AG10803 (cell line): ENCODE results near the gene C3orf20.

Experiments used
- DNase-seq: peaks from one replicate; pipeline ENCODE4 v3.0.0; 2010; ENCODE audit warnings: low read depth
- H3K4me3 ChIP-seq: 2 replicates; pipeline ENCODE4 v1.5.1; 2011; ENCODE audit warnings: mild to moderate bottlenecking, low read length, control low read depth
- CTCF ChIP-seq: conservative IDR thresholded peaks from 2 replicates; pipeline ENCODE4 v1.5.1; 2011; ENCODE audit warnings: mild to moderate bottlenecking, low read length, control low read depth, inconsistent platforms

C3orf20 gene

GRCh38 chr3:14803101-14803980 is 128.4 kb downstream of the C3orf20 start:
- peak; percentile 14 for DNase-seq
- TF ChIP-seq CTCF = no peak
- no peak overlapping the region for H3K4me3 ChIP-seq

DNA sequence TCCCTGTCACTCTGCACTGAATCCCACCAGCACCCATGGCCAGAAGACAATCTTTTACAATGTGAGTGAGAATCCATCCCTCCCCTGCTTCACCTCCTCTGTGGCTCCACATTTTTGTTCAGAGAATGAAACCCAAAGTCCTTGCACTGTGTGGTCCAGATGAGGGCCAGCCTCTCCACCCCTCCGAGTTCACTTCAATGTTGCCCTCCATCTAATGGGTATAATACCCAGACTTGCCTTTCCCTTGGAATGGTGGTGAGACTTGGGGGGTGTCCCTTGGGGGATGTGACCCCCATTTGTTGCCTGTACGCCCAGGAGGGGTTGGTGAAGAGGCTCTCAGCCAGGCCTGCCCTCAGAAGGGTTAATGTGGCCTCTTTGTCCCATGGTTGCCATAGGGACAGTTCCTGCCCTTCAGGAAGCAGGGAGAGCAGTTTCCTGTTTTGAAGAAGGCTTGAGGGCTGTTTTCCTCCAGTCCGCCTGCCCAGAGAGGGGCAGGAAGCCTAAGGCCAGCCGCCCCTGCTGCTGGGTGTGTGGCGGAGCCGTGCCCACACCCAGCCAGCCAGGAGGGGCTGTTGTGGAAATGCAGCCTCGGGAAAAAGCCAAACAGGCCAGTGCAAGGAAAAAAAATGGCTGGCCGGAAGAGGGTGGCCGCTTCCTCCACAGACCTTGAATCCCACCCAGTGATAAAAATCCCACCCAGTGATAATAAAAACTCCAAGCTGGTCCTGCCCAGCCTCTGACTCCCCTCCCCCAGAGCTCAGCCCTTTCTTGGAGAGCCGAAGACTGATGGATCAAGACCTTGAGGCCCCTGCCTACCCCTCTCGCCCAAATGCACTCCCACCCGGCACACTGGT is 129.3 kb downstream of the C3orf20 start:
- TF ChIP-seq CTCF = no peak
- no peak overlapping the region for H3K4me3 ChIP-seq
- no peak for DNase-seq

DNA sequence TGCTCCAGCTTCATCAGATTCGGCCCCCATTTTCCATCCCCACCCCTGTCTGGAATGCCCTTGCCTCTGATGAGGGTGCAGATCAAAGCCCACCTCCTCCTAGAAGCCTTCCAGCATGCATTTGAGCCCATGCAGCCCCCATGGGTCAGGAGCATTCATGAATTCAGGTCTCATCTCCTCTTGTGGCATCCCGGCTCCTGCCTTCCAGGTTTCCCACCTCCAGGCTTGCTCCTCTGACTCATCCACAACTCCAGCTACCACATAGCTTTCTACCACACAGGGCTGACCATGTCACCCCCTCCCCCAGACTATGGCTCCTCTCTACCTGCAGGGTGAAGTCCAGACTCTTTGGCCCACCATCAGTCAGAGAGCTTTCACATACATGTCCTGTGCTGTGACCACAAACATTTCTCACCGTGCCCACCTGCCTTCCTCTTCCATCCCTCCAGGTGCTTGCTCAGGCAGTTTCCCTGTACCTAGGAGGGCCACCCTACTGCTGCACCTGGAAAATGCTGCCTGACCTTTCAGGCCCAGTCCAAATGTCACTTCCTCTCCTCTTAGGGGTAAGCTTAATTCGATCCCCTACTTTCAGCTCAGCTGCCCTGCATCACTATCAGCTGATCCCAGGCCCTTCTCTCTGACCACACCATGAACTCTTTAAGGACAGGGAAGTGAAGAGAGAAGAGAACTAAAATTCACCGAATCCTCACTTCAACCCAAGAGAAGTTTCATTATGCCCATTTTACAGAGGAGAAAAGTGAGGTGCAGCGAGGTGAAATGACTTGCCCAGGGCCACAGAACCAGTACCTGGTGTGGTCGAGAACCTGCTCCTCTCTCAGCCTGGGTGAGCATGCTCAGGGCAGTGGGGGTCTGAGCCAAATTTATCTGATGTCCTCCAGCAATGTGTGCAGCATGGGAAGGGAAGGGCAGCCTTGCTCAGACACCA is 130.2 kb downstream of the C3orf20 start:
- TF ChIP-seq CTCF = no peak
- H3K4me3 ChIP-seq = no peak overlapping the region
- no peak for DNase-seq

DNA sequence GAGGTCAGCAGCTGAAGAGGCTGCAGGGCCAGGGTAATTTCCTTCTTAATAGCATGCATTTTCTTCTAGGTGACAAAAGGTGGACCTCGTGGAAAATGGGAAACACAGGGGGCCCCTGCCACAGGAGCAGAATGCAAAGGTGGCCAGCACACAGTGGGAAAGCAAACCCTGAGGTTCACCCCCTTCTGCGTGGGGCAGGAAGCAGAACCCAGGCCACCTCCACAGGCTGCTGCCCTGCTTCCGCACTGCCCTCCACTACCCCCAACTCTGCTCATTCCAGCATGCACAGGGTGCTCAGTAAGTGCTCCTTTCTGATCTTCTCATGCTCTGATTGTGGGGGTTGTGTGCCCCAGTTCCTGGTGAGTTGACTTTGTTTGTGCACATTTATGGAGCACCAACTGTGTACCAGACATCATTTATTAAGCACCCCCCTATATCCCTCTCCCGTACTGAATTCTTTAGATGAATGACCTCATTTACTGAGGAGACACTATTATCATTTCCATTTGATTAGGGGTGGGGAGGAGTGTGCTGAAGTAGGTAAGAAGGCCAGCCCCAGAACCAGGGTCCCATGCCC is 131.1 kb downstream of the C3orf20 start:
- TF ChIP-seq CTCF = no peak
- H3K4me3 ChIP-seq = no peak overlapping the region
- DNase-seq = no peak

DNA sequence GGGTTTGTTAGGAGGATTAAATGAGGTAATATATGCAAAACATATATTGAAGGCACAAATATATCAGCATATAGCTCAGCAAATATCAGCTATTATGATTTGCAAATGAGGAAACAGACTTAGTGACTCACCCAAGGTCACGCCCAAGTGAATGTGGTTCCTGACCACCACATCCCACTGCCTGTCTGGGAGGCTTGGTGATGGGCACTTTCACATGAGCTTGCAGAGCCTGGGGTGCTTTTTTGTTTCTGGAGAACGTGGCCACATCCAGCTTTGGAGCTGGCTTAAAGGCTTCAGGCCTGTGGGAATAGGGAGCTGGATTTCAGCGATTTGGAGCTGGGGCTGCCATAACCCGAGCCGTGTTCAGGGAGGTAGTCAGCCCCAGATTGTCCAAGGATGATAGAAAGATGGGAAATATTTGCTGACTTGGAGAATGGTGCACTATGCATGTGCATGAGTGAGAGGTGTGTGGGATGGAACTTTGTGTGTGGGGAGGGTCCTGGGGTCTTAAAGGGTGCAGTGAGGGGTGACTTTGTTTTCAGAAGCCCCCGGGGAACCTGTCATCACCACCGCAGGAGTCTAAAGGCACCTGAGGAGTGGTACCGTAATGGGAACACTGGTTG is 131.8 kb downstream of the C3orf20 start:
- no peak for DNase-seq
- TF ChIP-seq CTCF = no peak
- H3K4me3 ChIP-seq = no peak overlapping the region

GRCh38 chr3:14808025-14808424 is 133.1 kb downstream of the C3orf20 start:
- H3K4me3 ChIP-seq = no peak overlapping the region
- no peak for DNase-seq
- TF ChIP-seq CTCF = no peak
